Cortex of kidney (tissue), 1 donor: ENCODE data around the gene MZB1.
"Not testable (repeated sequence)": the region's sequence is repeated elsewhere in the genome, so short reads cannot be mapped to it uniquely, and the experiment has no call there.

Source experiments
- DNase-seq: peaks from one replicate; lab custom pipeline; 2025; lab: John Stamatoyannopoulos, UW

MZB1 gene

DNA sequence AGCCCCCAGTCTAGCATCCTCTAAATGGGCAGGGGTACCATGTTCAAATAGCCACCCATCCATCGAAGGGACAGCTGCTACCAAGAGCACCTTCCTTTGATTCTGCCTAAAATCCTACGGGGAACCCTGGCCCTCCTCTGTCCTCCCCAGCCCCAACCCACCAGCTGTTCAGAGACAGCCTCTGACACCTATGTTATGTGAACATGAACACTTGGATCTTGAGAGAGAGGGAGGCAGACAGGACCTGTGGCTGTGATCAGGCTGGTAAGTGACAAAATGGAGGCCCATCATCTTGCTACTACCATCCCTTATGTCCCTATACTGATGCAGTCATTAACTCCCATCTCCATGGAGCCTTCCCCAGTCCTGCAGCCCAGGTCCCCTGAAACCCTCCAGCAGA is 14.8 kb downstream of the MZB1 start:
- no peak for DNase-seq

DNA sequence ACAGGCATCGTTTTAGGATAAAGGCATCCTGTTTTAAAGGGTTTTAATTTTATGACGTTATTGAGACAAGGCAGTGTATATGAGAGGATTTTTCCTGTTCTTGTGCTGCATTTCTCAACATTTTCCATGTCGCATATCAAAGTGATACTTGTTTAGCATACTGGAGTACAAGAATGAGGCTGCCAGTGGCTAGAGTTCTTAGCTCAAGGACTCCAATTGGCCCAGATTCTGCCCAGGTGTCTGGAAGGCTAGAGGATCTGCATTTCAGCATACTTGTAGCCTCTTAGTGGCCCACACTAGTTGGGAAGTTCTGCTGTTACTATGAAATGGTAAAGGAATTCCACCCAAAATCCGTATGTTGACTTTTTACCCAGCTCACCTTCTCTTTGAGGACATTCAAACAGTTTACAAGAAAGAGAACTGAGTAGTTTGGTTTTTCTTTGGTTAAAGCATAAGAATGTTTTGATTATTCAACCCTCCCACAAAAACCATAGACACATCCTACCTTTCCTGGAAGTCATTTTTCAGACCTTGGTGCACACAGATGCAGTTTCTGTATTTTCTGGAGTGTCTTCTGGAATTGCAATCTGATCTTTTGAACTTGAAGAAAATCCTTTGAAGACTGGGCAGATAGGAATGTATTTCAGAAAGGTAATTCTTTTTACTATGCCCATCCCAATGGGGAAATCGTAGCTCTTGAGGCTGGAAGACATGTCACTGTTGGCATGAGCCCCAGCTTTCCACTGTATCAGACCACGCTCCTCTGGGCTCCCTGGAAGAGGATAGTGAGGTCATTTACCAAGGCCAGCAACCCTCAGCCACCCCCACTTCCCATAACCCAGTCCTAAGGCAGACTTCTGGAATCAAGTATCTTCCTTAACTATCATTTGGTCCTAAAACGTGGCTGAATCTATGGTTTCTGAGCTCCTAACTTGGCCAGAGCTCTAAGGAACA is 18.0 kb downstream of the MZB1 start:
- DNase-seq = no peak

DNA sequence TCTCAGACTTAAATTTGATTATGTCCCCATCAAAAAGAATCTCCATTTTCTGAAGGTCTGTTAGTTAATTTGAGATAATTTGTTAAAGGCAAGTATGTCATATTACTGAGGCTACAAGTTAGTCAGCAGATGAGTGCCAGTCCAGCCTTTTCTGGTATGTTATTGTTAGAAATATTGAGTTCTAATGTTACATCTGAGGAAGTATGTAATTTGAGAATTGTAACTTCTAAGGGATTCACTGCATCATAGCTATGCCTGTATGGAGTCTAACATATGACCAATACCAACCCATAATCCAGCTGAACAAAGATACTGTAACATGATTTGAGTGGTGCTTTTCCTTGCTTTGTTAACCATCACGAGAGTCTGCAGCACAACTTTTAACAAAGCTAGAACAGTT is 20.5 kb downstream of the MZB1 start:
- DNase-seq = no peak

DNA sequence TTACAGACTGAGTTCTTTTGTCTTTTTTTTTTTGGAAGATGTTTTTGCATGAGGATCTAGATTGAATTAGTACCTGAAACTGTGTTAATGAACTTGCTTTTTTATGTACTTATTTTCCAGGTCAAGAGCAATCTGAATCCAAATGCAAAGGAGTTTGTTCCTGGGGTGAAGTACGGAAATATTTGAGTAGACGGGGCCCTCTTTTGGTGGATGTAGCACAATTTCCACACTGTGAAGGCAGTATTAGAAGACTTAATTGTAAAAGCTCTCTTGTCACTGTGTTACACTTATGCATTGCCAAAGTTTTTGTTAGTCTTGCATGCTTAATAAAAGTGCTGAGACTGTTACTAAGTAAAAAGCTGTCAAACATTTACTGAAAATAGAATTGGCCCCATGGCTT is 21.1 kb downstream of the MZB1 start:
- DNase-seq = no peak

DNA sequence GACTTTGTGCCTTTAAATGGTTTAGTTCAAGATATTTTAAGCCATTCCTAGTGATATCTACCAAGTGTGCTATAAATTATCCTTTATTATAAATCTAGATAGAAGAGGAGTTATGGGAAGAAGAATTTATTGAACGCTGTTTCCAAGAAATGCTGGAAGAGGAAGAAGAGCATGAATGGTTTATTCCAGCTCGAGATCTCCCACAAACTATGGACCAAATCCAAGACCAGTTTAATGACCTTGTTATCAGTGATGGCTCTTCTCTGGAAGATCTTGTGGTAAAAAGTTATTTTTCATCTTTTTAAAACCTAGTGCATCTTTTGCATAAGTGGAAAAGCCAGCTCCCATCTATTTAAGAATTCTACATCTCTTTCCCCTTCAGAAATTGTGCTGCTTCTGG is 25.2 kb downstream of the MZB1 start:
- DNase-seq = no peak

DNA sequence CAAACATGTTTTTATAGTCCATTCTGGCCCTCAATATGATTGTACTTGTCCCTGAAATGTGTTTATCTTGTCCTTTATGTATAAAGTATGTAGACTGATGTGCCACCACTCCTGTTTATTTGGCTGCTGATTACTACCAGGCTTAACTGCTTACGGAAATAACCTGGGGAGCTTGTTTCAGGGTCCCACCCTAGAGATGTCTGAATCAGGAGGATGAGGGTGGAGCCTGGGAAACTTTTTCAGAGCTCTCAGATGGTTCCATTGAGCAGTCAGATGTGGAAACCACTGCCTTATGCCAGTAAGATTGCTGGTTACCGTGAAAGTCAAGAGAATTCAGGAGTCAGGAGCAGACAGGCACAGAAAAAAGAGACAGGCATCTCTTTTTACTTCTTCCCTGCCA is 25.8 kb downstream of the MZB1 start:
- DNase-seq = no peak

DNA sequence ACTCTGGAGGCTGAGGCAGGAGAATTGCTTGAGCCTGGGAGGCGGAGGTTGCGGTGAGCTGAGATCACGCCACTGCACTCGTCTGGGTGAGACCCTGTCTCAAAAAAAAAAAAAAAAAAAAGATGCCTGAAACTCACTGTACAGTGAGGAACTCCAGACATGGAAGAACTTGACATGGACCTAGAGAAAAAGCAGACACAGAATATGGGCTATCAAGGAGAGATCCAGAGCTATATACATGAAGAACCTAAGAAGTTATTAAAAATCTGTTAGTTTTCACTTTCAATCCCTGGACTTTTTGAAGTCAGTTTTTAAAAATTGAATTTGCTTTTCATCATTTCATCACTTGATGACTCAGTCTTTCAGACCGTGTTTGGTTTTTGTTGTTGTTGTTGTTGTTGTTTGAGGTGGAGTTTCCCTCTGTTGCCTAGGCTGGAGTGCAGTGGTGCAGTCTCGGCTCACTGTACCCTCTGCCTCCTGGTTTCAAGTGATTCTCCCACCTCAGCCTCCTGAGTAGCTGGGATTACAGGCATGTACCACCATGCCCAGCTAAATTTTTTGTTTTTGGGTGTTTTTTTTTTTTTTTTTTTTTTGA is 27.8 kb downstream of the MZB1 start:
- DNase-seq = no peak

DNA sequence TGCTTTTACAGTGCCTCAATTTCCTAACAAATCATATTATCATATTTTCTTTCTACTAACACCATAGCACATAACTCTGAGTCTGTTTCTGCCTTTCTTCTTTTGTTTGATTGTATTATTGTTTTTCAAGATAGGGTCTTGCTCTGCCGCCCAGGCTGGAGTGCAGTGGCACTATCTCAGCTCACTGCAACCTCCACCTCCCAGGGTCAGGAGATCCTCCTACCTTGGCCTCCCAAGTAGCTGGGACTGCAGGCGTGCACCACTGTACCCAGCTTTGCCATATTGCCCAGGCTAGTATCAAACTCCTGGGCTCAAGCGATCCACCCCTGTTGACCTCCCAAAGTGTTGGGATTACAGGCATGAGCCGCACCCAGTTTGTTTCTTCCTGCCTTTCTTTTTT is 29.3 kb downstream of the MZB1 start:
- DNase-seq = no peak

DNA sequence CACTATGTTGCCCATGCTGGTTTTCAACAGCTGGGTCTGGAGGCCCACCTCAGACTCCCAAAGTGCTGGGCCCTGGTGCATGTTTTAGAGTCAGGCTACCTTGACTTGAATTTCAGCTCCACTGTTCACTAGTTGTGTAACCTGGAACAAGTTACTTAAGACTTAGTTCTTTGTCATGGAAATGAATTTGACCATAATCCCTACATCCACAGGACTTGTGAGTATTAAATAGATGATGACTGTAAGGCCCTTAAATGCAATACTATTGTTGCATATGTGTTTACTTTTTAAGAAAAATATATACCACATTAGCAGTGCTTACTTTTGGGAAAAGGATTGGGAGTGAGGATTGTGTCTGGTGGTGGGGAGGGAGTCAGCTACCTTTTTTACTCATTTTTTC is 31.6 kb downstream of the MZB1 start:
- DNase-seq = no peak

DNA sequence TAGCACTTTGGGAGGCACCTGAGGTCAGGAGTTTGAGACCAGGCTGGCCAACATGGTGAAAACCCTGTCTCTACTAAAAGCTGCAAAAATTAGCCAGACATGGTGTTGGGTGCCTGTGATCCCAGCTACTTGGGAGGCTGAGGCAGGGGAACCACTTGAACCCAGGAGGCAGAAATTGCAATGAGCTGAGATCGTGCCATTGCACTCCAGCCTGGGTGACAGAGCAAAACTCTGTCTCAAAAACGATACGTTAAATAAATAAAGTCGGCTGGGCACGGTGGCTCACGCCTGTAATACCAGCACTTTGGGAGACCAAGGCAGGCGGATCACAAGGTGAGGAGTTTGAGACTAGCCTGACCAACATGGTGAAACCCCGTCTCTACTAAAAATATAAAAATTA is 33.8 kb downstream of the MZB1 start:
- not testable (repeated sequence) for DNase-seq

DNA sequence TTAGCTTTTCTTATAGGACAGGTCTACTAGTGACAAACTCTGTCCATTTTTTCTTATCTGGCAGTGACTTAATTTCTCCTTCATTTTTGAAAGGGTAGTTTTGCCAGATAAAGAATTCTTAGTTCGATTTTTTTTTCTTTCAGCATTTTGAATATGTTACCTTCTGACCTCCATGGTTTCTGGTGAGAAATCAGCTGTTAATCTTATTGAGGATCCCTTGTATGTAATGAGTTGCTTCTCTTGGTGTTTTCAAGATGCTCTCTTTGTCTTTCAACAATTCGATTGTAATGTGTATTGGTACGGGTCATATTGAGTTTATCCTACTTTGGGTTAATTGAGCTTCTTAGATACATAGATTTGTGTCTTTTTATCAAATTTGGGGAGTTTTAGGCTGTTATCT is 35.5 kb downstream of the MZB1 start:
- DNase-seq = no peak

DNA sequence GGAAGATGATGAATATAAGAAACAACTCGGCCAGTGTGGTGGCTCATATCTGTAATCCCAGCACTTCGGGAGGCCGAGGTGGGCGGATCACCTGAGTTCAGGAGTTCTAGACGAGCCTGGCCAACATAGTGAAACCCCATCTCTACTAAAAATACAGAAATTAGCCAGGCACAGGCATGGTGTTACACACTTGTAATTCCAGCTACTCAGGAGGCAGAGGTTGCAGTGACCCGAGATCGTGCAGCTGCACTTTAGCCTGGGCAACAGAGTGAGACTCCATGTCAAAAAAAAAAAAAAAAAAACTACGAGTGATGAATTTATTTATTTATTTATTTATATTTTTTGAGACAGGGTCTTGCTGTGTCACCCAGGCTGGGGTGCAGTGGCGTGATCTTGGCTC is 41.9 kb downstream of the MZB1 start:
- not testable (repeated sequence) for DNase-seq

DNA sequence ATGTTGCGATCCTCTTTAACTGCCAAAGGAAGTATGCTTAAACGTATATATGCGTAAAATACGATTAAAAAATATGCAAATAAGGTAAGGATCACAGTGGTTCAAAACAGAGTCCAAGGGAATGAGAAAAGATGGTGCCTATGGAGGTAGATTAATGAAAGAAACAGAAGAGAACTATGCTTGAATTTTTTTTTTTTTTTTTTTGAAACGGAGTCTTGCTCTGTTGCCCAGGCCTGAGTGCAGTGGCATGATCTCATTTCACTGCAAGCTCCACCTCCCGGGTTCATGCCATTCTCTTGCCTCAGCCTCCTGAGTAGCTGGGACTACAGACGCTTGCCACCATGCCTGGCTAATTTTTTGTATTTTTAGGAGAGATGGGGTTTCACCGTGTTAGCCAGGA is 44.3 kb downstream of the MZB1 start:
- not testable (repeated sequence) for DNase-seq

DNA sequence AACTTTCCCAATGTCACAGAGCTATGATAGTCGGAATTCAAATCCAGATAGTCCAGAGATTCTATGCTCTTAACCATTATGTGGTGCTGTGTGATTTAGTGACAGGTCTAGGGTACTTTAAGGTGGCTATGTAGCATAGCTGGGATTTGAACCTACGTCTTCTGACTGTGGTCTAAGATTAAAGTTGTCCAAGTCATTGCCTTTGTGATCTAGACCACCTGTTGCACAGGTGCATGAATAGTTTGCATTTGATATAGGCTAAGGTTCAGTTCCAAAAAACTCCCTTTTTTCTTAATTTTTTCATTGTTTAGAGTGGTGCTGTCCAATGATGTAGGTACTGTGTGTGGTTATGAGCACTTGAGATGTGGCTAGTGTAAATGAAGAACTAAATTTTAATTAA is 45.5 kb downstream of the MZB1 start:
- DNase-seq = no peak

DNA sequence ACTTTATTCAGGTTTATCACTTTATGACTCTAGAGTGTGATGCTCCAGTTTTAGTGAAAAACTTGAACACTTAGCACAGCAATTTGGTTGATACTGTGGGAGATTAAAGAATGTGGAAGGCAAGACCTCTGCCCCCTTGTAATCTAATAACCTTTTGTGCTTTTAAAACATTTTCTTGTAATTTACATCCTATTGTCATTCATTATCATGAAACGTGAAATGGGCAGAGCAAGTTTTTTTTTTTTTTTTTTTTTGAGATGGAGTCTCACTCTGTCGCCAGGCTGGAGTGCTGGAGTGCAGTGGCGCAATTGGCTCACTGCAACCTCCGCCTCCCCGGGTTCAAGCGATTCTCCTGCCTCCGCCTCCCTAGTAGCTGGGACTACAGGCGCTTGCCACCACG is 46.2 kb downstream of the MZB1 start:
- DNase-seq = no peak

DNA sequence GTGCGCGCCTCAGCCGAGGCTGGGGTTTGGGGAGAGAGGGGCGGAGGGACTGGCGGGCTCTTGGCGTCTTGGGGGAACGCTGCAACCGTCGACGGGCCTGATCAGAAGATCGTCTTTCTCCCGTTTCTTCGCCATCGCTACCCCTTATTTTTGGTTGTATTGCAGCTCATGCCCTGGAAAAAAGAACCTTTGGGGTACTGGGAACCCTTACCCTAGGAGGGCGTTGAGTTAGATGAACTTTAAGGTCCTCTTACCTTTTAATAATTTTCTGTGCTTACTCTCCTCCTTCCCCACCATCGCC is 47.3 kb downstream of the MZB1 start:
- DNase-seq = no peak

DNA sequence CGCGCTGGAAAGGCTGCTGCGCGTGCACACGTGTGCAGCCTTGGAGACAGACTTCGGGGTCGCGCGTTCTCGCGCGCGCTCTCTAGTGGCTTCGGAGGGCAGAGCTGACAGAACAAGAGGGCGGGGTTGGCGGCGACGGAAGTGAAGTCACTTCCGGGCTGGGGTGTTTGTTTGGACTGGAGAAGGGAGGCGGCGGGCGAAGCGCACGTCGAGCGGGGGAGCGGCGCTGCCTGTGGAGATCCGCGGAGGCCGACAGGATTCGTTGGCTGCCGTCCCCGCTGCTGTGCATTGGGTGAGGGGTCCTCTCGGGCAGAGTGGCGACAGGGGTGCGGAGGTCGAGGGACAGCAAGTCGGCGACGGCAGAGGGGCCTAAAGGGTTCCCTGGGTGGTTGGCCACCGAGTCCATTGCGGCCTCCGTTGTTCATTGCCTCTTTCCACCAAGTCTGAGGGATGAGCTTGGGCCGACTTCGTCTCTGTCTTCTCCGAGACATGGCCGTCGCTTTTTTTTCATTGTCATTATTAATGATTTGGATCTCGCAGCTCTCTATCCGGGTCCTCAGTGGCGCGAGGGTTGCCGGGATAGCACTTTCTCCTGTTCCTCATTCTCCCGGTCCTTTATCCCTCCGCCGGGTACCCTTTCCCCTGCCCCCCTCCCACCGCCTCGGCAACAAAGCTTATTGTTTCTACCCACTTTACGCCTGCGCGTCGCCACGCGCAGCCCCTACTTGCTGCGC is 47.9 kb downstream of the MZB1 start, which contains the start of gene PAIP2:
Gene PAIP2, plus strand, starts transcription at position 166 of the 734 bp plus-strand sequence. CDS start 21,931 bp downstream, outside the sequence.
- DNase-seq = no peak

DNA sequence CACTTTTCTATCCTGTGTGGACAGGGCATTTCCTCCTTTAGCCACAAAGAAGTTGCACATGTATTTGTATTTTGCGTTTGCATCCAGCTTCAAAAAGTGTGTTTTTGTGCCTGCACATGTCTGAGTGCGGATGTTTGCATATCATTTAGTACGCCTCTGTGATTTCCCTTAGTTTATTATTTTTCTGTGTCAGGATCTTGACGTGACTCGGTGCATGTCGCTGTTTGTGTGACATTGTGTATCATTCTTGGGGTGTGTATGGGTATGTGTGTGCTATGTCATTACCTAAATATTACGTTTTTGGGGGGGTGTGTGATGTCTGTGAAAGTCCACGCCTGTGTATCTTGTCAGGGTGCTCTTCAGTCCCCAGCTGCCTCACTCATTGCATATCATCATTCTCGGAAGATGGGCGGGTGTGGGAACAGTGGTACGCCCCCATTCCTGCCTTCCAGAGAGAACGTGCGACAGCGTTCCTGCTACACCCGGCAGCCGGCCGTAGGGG is 48.5 kb downstream of the MZB1 start:
- no peak for DNase-seq

DNA sequence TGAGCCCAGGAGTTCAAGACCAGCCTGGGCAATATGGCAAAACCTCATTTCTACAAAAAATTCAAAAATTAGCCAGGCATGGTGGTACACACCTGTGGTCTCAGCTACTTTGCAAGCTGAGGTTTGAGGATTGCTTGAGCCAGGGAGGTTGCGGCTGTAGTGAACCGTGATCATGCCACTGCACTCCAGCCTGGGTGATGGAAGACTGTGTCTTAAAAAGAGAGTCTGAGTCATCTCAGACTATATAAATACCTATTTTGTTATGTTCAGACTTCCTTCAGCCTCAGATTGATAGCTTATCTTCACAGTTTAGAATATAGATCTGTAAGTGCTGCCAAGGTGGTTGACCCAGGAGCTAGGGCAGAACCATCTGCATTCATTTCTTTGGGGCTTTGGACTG is 49.7 kb downstream of the MZB1 start:
- no peak for DNase-seq
